A549 (cell line): ENCODE data around the gene RGS5.

Experiments
- CEBPB ChIP-seq, 2 experiments: fragments of >200 bp in 1 of 2; sonication (Bioruptor Twin) in 1 of 2; formaldehyde crosslinking in 1 of 2; IDR thresholded peaks; 2 replicates each; pipeline ENCODE4 v1.6.1; 2012 to 2016
- NR3C1 ChIP-seq: fragments of >200 bp; sonication (Bioruptor Twin); formaldehyde crosslinking; IDR thresholded peaks from 3 replicates; pipeline ENCODE4 v1.6.1; 2017
- POLR2A ChIP-seq: IDR thresholded peaks from 2 replicates; pipeline ENCODE4 v1.6.1; 2012; ENCODE audit warnings: mild to moderate bottlenecking, low read length
- POLR2AphosphoS2 ChIP-seq: conservative IDR thresholded peaks from 2 replicates; pipeline ENCODE4 v1.6.1; 2012; ENCODE audit warnings: low read length, improper control_type of control experiment, inconsistent platforms
- RAD21 ChIP-seq, 2 experiments: fragments of >200 bp in 1 of 2; sonication (Bioruptor Twin) in 1 of 2; formaldehyde crosslinking in 1 of 2; IDR thresholded peaks in 1 of 2; conservative IDR thresholded peaks in 1 of 2; 2 replicates in 1 of 2; 3 replicates in 1 of 2; pipeline ENCODE4 v1.6.1; 2012 to 2018; ENCODE audit warnings: inconsistent platforms in 1 of 2
- RARB ChIP-seq: fragments of 250-450 bp; sonication (Bioruptor Pico); IDR thresholded peaks from 2 replicates; pipeline ENCODE4 v1.8.0; 2021; ENCODE audit warnings: mild to moderate bottlenecking, moderate library complexity
- ZFP36 ChIP-seq: fragments of 450-650 bp; IDR thresholded peaks from 2 replicates; pipeline ENCODE4 v1.6.1; 2014; ENCODE audit warnings: borderline replicate concordance; ENCODE audit not compliant: partially characterized antibody
- TF ChIP-seq, protein P1 (sequence below): fragments of >200 bp; sonication (Bioruptor Twin); formaldehyde crosslinking; IDR thresholded peaks from 3 replicates; pipeline ENCODE4 v1.5.1; 2016
- TF ChIP-seq, protein P2 (sequence below): IDR thresholded peaks from 2 replicates; pipeline ENCODE4 v1.6.1; 2012
- TF ChIP-seq, protein P3 (sequence below): IDR thresholded peaks from 2 replicates; pipeline ENCODE4 v1.6.1; 2012

GRCh38 chr1:163230827-163231226, 28.1 kb upstream of the RGS5 start:
- TF ChIP-seq, protein P1, sequence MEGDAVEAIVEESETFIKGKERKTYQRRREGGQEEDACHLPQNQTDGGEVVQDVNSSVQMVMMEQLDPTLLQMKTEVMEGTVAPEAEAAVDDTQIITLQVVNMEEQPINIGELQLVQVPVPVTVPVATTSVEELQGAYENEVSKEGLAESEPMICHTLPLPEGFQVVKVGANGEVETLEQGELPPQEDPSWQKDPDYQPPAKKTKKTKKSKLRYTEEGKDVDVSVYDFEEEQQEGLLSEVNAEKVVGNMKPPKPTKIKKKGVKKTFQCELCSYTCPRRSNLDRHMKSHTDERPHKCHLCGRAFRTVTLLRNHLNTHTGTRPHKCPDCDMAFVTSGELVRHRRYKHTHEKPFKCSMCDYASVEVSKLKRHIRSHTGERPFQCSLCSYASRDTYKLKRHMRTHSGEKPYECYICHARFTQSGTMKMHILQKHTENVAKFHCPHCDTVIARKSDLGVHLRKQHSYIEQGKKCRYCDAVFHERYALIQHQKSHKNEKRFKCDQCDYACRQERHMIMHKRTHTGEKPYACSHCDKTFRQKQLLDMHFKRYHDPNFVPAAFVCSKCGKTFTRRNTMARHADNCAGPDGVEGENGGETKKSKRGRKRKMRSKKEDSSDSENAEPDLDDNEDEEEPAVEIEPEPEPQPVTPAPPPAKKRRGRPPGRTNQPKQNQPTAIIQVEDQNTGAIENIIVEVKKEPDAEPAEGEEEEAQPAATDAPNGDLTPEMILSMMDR = no peak
- TF ChIP-seq, protein P2, sequence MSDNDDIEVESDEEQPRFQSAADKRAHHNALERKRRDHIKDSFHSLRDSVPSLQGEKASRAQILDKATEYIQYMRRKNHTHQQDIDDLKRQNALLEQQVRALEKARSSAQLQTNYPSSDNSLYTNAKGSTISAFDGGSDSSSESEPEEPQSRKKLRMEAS = no peak
- TF ChIP-seq CEBPB (IDR thresholded peaks at IDR 0.05) (no peak), POLR2AphosphoS2 (no peak), ZFP36 (no peak), RARB (CRISPR knock-in tag) (no peak), RAD21 (conservative IDR thresholded peaks at IDR 0.05 in 1 of 2, IDR thresholded peaks at IDR 0.05 in 1 of 2) (no peak), POLR2A (no peak), NR3C1 (no peak)
- TF ChIP-seq, protein P3, sequence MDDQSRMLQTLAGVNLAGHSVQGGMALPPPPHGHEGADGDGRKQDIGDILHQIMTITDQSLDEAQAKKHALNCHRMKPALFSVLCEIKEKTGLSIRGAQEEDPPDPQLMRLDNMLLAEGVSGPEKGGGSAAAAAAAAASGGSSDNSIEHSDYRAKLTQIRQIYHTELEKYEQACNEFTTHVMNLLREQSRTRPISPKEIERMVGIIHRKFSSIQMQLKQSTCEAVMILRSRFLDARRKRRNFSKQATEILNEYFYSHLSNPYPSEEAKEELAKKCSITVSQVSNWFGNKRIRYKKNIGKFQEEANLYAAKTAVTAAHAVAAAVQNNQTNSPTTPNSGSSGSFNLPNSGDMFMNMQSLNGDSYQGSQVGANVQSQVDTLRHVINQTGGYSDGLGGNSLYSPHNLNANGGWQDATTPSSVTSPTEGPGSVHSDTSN = no peak
